Stimulated activated CD4-positive, alpha-beta T cell treated with anti-CD3 and anti-CD28 coated beads, Interleukin-4, amount 100 ng/mL, for 48 hours (primary cell): ENCODE data around the gene TCP1.
"Not testable (repeated sequence)": the region's sequence is repeated elsewhere in the genome, so short reads cannot be mapped to it uniquely, and the experiment has no call there.

ENCODE experiments used
- DNase-seq, 2 donors: peaks; one replicate each; pipeline ENCODE4 v3.0.0-alpha.2; 2020; ENCODE audit warnings: low read depth in 2 of 2

The TCP1 gene

DNA sequence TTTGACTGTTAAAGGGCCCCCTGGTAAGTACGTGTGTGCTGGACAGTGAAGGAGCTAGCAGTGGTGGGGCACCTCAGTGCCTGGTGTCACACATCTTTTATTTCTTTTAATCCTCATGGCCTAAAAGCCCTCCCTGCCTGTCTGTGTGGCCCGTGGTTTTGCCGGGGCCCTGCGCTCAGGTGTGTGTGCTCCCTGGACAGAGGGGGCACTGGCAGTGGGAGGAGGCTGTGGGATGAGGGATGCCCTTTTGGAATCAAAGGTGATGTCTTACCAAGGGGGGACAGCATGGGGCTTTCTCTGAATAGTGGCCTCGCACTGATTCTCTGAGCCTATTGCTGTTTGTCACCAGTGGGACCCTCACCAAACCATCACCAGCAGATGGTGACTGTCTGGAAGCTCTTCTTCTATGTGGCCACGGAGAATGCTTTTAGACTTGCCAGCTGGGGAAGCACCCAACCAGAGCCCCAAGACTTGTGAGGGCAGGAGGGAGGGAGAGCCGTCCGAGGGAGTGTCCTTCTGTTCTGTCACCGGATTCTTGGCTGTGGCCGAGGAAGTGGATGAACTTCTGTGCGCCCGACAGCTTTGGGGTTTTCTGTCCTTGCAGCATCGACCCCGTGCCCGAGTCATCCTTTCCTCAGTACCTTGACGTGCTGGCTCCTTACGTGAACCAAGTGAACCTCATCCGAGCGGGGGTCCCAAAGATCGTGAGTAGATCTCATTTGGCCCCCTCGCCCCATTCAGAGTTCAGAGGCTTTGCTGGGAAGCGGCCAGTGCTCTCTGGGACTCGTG lies 28.7 kb upstream of the TCP1 start:
- DNase-seq = no peak

DNA sequence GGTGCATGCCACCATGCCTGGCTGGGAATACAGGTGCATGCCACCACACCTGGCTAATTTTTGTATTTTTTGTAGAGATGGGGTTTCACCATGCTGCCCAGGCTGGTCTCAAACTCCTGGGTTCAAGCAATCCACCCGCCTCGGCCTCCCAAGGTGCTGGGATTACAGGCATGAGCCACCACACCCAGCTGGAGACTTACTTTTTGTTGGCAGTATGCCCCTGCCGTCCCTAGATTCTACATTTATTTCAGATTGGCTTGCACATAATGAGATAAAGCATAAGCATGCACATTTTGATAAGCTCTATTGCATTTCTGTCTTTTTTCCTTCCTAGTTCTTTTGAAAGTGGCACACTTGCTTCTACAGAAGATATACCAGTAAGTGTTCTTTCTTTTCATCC lies 27.4 kb upstream of the TCP1 start:
- DNase-seq = not testable (repeated sequence)

DNA sequence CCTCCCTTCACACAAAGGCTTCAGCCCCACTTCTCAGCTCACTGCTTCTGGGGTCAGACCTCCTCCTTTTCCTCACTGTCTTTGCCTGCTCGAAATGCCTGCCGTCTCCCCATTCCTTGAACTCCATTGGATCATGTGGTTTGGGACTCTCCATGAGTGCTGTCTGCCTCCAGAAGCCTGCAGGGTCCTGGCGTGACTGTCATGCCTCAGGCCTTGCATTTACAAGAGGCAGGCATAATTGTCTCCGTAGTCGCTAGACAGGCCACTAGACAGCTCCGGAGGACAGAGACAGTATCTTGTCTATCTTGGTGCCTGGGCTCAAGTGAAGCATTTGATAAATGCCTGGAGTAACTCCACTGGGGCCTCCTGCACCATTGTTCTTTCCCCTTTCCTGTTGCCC lies 26.0 kb upstream of the TCP1 start:
- no peak for DNase-seq

DNA sequence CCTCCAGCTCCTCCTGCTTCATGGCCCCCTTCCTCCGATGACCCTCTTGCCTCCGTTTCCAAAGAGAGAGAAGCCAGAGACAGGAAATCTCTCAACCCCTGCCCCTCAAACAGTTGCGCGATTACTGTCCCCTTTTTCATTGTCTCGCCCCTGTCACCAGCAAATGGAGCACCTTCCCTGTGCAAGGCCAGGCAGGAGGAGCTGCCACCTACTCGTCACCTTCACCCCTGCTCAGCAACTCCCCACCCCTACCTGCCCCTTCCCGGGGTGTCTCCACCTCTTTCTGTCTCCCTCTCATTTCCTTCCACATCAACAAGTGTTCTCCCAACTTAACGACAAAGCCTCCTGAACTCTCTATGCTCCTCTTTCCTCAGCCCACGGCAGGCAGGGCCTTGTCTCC lies 24.4 kb upstream of the TCP1 start:
- DNase-seq = no peak

DNA sequence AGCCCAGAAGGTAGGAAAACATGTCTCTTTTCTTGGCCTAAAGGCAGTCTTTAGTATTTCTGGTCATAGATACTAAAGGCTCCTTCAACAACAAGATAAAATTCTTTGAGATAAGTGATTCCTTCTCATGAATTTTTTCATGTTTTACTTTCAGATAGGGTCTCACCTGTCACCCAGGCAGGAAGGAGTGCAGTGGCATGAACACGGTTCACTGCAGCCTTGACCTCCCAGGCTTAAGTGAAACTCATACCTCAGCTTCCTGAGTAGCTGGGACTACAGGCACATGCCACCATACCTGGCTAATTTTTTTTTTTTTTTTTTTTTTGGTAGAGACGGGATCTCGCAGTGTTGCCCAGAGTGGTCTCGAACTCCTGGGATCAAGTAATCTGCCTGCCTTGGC lies 19.7 kb upstream of the TCP1 start:
- no peak for DNase-seq

DNA sequence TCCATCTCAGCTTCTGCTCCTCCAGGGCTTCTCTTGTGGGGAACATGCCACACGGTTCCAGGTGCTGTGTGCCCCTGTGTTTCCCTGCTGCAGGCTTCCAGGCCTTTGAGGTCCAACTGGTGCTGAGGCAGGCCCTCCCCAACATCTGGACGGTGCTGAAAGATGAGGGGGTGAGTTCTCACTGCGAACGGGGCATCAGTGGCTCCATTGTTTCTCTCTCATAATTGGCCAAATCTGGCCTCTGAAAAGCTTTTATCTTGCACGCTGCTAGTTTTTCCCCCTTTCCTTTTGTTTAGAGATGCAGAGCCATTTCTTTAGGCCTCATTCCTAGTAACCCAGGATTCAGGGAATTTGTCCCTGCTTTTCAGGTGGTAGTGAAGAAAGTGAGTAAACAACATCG lies 19.2 kb upstream of the TCP1 start:
- no peak for DNase-seq

DNA sequence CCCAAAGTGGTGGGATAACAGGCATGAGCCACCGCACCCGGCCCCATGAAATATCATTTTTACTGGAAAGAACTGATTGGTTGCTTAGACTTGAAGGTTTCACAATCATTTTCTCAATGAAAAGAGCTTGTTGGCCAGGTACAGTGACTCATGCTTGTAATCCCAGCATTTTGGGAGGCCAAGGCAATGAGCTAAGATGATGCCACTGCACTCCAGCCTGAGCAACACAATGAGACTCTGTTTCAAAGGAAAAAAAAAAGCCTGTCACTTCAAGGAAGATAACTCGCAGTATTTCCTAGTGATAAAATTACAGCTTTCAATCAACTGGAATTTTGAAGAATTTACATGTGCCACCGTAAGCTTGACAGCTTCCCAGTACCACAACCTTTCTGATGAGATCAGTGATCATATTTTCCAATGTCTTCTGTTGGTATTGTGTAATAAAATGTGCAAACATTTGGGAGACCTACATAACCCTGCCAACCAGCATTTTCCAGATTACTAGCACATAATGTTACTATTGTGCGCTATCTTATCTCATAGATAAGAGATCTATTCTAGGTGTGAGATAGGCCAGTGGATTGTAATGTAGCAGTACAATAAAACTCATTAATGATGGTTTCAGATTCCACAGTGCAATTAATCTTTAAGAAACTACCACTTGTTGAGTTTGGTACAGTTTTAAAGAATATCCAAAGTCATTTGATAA lies 17.9 kb upstream of the TCP1 start:
- no peak for DNase-seq

DNA sequence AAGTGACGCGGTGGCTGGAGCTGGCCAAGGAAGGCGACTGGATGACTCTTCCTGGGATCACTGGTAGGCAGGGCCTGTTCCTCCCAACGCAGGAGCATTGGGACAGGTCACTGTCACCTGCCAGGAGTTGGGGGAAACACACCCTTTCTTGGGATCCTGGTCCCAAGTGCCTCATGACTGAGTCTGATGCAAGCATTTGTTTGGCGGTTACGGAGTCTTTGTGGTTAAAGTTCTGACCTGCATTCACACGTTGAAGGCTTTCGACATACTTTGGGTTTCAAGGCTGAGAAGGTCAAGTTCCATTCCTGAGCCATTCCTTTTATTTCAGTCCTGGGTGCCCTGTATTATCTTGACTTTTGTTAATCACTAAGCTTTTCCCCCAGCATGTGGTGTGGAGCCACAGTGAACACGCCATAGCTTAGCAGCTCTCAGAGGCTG lies 16.6 kb upstream of the TCP1 start:
- DNase-seq = no peak

DNA sequence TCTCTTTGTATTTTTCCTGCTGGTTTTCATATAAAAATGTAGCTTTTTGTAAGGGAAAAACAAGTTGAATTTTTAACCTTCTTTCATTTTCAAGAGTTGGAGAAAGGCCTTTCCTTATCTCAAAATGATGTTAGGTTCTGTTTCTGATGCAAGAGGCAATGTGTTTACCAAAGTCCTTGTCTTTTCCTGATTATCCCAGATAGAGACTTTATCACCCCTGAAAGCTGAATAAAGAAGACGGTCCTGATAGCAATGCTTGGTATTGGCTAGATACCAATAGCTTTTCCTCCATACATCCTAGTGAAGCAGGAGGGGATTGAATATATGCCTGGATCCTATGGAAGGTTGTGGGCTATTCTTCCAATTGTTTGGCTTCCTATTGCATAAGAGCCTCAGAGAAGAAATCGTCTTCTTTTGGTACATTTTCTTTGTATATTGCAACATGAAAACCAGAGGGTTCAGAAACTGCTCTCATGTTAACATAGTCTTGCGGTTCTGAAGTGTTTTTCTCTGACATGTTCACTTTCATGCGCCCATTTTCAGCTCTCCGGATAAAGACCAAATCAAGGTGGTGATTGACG lies 16.1 kb upstream of the TCP1 start:
- no peak for DNase-seq

DNA sequence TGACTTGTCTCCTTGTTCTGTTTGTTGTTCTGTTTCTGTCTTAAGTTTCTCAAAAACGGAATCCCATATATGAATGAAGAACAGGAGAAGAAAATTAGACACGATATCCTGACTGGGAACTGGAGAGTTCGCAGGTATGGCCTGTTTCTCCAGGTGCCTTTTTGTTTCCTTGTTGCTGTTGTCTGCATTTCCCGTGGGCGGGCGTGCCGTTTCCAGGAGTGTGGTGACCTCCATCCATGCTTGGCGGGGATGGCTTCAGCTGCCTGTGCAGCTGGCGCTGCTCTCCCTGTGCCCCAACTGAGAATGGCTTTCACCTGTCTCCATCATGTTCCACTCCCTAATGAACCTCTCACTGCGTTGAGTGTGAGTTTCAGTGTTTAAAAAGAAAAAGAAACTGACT lies 15.1 kb upstream of the TCP1 start:
- no peak for DNase-seq

DNA sequence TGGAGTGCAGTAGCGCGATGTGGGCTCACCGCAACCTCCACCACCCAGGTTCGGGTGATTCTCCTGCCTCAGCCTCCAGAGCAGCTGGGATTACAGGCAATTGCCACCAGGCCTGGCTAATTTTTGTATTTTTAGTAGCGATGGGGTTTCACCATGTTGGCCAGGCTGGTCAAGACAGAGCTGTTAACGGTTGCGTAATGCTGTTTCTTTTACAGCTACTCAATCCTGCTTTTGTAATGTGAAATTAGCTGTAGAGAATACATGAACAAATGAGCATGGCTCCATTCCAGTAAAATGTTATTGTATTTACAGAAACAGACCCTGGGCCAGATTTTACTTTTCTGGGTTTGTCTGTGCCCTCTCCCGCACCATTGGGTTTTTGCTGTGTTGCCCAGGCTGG lies 12.5 kb upstream of the TCP1 start:
- DNase-seq = no peak

DNA sequence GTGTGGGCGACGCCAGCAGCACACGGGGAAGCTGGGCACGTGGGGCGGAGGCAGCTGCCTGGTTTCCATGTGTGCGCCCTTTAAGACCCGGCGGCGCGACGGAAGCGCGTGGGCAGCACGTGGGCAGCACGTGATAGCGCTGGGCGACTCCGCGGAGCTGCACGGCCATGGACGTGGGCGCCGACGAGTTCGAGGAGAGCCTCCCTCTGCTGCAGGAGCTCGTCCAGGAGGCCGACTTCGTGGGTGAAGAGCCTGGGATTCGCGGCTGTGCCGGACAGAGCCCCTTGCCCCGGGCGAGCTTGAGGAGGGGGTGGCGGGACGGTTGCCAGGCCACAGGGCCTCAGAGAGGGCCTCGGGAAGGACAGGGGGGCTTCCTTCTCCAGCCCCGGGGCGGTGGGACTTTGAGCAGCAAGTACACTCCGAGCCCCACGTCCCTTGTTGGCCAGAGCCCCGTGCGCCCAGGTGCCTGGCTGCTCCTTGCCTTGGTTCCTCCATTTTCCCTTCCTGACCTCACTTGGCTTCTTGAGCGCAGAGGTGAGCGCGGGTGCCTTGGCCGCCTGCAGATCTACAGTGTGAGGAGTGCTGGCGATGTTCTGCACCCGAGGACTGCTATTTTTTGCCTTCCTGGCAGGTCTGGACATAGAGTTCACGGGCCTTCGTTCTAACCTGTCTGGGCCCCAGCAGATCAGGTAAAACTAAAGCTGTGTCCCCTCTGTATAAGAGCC lies 10.9 kb upstream of the TCP1 start, which contains the start of gene PNLDC1:
Gene PNLDC1 (plus strand): TSS at position 136 of the 725 bp plus-strand sequence. CDS start 32 bp downstream, at position 168.
- no peak for DNase-seq

DNA sequence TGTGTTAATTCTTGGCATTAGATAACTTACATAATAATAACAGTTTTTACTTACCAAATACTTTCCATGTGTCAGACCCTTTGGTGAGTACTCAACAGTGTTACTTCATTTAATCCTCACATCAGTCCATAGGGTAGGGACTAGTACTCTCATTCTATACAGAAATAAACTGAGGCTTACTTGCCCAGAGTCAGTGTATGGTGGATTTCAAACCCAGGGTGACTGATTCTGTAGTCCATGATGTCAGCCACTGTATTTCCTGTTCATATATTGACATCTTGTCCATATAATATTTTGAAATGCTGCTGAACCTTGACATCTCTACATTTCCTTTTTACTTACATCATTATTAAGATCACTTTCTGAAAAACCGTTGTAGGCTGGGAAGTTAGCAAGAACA lies 8.2 kb upstream of the TCP1 start:
- no peak for DNase-seq

DNA sequence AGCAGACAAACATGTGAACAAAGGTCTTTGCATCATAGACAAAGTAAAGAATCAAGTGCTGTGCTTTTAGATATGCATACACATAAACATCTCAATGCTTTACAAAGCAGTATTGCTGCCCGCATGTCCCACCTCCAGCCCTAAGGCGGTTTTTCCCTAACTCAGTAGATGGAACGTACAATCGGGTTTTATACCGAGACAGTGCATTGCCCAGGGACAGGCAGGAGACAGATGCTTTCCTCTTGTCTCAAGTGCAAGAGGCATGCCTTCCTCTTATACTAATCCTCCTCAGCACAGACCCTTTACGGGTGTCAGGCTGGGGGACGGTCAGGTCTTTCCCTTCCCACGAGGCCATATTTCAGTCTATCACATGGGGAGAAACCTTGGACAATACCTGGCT lies 5.6 kb upstream of the TCP1 start:
- DNase-seq = not testable (repeated sequence)

DNA sequence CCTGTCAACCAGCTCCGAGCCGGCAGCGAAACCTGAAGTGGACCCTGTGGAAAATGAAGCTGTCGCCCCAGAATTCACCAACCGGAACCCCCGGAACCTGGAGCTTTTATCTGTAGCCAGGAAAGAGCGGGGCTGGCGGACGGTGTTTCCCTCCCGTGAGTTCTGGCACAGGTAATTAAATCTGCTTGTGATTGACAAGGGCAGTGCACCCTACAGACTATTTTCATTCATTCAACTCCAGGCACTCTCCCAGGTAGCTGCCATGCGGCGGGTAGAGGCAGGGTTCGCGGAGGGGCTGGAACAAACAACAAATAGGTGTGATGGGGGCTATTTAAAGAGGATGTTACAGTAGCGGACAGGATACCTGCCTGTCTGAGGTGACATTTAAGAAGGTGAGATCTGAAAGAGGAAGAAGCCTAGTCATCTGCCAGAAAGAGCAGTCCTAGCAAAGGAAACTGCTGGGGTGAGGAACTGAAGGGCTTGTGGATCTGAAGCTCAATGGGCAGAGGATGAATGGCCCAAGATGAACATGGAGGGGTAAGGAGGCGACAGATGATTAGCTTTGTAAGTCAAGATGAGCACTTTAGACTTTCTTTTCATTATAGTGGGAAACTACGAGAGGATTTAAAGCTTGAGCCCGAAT lies 1.7 kb upstream of the TCP1 start:
- DNase-seq = no peak

DNA sequence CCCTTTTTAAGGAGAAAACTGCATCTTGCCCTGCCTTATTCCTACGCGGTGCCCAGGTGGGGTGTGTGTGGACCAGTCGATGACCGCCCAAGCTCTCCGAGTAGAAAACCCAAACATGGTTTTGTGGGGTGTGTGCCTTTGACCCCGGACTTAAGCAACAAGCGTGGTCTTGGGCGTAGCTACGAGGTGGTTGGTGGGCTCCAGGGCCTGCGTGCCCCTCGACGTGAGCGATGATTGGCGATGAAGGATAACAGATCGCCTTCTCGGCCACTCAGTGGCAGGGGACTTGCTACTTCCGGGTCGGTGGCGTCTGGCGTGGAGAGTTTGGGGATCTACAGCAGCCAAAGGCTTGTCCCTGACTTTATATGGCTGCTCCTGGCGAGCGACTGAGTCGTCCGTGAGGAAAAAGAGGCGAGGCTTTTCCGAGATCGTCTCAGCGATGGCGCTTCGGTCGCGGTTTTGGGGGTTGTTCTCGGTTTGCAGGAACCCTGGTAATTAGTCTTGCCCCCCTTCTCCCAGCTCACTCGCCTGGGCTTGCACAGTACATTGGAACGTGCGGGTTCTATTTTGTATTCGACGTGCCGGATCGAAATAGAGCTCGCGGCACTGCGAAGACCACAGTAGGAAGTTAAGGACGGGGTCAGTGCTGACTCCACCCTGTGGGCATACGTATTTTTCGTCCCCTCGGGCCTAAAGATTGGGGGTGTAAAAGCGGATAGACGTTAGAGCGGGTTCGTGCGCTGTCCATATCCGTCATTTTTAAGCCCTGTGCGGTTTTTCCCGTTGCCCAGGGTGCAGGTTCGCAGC lies 950 bp upstream of the TCP1 start, which contains the start of gene MRPL18:
Gene MRPL18 (plus strand): TSS at position 319 of the 807 bp plus-strand sequence. CDS start 121 bp downstream, at position 440.
- DNase-seq = peak; percentile 79 to 88

DNA sequence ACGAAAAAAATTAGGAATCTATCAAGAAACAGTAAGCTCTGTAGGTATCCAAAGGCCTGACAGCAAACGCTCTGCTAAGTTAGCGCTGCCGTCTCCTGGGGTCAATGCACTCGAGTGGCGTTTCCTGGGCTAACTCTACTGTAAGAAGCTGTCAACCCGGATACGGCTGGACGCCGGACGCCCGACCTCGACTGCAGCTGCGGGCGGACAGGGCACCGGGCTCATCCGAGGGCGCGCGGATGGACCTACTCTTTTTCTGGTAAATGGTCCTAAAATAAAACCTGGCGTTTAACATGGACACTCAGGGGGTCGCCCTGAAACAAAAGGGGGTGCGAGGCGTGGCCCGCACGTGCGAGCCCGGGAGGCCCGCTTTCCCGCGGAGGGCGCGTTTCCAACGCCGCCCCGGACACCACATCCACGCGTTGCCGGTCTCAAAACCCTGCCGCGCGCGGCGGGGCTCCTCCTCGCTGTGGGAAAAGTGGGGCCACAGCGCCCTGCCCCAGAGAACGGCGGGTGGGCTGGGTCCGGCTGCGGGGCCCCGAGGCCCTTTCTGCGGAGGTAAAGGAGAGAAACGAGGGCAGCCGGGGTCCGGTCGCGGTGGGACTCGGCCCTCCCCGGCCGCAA lies 537 bp downstream of the TCP1 start:
- DNase-seq = peak in 1 of 2 donors; percentile 14

DNA sequence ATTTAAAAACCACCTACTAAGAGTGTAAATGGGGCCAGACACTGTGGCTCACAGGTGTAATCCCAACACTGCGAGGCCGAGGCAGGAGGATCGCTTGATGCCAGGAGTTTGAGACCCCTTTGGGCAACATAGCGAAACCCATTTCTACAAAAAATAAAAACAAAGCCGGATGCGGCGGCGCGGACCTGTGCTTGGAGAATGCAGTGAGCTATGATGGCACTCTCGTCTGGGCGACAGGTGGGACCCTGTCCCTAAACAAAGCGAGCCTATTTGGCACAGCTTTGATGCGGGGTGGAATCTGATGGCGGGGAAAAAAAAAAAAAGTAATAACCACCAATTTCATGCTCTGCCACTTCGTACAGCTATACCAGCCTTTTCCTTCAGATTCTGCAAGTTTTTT lies 1.1 kb downstream of the TCP1 start:
- DNase-seq = no peak

DNA sequence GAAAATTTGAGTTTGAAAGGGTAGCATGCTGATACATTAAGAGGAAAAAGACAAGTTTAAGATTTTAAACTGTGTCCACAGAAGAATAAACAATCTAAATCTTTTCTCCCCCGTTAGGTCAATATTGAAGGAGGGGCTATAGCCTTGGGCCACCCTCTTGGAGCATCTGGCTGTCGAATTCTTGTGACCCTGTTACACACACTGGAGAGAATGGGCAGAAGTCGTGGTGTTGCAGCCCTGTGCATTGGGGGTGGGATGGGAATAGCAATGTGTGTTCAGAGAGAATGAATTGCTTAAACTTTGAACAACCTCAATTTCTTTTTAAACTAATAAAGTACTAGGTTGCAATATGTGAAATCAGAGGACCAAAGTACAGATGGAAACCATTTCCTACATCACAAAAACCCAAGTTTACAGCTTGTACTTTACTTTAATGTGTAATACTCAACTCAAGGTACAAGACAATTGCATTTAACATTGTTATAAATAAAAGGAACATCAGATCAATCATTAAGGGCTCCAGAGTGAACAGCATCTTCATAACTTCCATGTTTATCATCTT lies 10.8 kb downstream of the TCP1 start:
- DNase-seq = no peak

DNA sequence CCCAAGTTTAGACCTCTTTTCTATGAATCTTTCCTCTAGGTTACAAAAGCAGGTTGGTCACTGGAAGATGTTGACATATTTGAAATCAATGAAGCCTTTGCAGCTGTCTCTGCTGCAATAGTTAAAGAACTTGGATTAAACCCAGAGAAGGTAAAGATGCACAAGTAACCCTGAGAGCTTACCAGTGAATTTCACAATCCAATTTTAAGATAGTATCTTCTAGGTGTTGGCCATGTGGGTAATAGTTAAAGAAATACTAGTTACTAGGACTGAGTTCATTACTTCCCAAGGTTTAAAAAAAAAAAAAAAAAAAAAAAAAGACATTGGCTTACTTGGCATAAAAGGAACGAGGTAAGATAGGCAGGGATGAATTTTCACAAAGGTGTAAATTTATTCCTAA lies 11.3 kb downstream of the TCP1 start:
- DNase-seq = no peak
